ENCODE data around the gene TNKS1BP1.
A peak's percentile ranks its signal among the peaks of the same experiment; 100 is the strongest.

Gene TNKS1BP1

GRCh38 chr11:57318178-57318577 is 6.6 kb downstream of the TNKS1BP1 start:
- no peaks in the 10 kb centered on the region for H3K27me3 ChIP-seq (replicated peaks)
- H3K4me3 ChIP-seq (ENCODE audit: low read depth, low read length) = no peak overlapping the region
- in situ Hi-C loops (cut with HindIII; ENCODE audit: low pct_ligation_motif_present, low sequenced_read_pairs) = no loop called here
- H3K27ac ChIP-seq = no peak overlapping the region
- DNase-seq = no peak
- TF ChIP-seq CTCF (IDR thresholded peaks at IDR 0.05; ENCODE audit: low read depth, low read length, missing control alignments) = no peak
- peaks cover 71% of the 10 kb centered on the region for H3K36me3 ChIP-seq (replicated peaks)

GRCh38 chr11:57316017-57316416 is 8.7 kb downstream of the TNKS1BP1 start:
- in situ Hi-C loops (cut with HindIII; ENCODE audit: low pct_ligation_motif_present, low sequenced_read_pairs) = no loop called here
- H3K27ac ChIP-seq = peak overlapping the region; percentile 43
- DNase-seq = no peak
- no peak overlapping the region for H3K4me3 ChIP-seq (ENCODE audit: low read depth, low read length)
- no peaks in the 10 kb centered on the region for H3K27me3 ChIP-seq (replicated peaks)
- peaks cover 86% of the 10 kb centered on the region for H3K36me3 ChIP-seq (replicated peaks)
- TF ChIP-seq CTCF (IDR thresholded peaks at IDR 0.05; ENCODE audit: low read depth, low read length, missing control alignments) = no peak

GRCh38 chr11:57315491-57315890 is 9.3 kb downstream of the TNKS1BP1 start:
- Histone ChIP-seq H3K27me3 (replicated peaks) (no peaks in the 10 kb centered on the region), H3K36me3 (replicated peaks) (peaks cover 83% of the 10 kb centered on the region), H3K4me3 (ENCODE audit: low read depth, low read length) (no peak overlapping the region), H3K27ac (peak overlapping the region; percentile 43)
- TF ChIP-seq CTCF (IDR thresholded peaks at IDR 0.05; ENCODE audit: low read depth, low read length, missing control alignments) = no peak
- in situ Hi-C loops (cut with HindIII; ENCODE audit: low pct_ligation_motif_present, low sequenced_read_pairs) = no loop called here
- DNase-seq = peak; percentile 54

GRCh38 chr11:57314221-57314973 is 10.4 kb downstream of the TNKS1BP1 start:
- in situ Hi-C loops (cut with HindIII; ENCODE audit: low pct_ligation_motif_present, low sequenced_read_pairs) = no loop called here
- Histone ChIP-seq H3K4me3 (ENCODE audit: low read depth, low read length) (no peak overlapping the region), H3K36me3 (replicated peaks) (peaks cover 87% of the 10 kb centered on the region), H3K27ac (no peak overlapping the region), H3K27me3 (replicated peaks) (no peaks in the 10 kb centered on the region)
- no peak for DNase-seq
- TF ChIP-seq CTCF (IDR thresholded peaks at IDR 0.05; ENCODE audit: low read depth, low read length, missing control alignments) = no peak

GRCh38 chr11:57313788-57314135 is 11.0 kb downstream of the TNKS1BP1 start:
- no peak for TF ChIP-seq CTCF (IDR thresholded peaks at IDR 0.05; ENCODE audit: low read depth, low read length, missing control alignments)
- Histone ChIP-seq H3K27ac (no peak overlapping the region), H3K36me3 (replicated peaks) (peaks cover 89% of the 10 kb centered on the region), H3K4me3 (ENCODE audit: low read depth, low read length) (no peak overlapping the region), H3K27me3 (replicated peaks) (no peaks in the 10 kb centered on the region)
- in situ Hi-C loops (cut with HindIII; ENCODE audit: low pct_ligation_motif_present, low sequenced_read_pairs) = no loop called here
- no peak for DNase-seq

Measured in brain microvascular endothelial cell (primary cell).